ENCODE measurements around the gene ADD1. TPM values are rescaled to one million over a fixed set of nuclear protein-coding genes. Genes with fewer than 3 reads are reported as not detected.
"Not testable (repeated sequence)": the region's sequence is repeated elsewhere in the genome, so short reads cannot be mapped to it uniquely, and the experiment has no call there.

Gene ADD1
- total RNA-seq, 1 donor from 2014 or later, result 235 TPM

DNA sequence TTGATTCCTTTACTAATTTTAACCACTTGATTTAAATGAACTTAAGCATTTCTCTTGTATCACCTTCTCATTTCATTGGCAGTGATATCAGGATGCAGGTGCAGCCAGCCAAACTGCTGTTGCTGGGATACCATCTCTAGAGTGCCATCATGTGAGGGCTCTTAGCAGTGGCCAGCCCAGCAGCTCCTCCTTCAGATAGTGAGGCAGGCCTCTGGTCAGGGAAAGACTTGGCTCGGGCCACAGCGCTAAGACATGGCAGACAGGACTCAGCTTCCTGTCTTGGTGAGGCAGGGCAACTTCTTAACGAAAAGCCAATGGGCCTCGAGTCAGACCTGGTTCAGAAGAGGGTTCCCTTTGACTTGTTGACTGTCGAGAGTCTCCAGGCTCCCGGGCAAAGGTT is 69.5 kb downstream of the ADD1 start:
- DNase-seq (ENCODE audit: extremely low spot score, unreplicated experiment), result no peak
- Mint-ChIP-seq H3K27ac (peak overlapping the region; percentile 70), H3K4me3 (no peak overlapping the region), H3K27me3 (no peaks in the 10 kb centered on the region), H3K4me1 (ENCODE audit: unreplicated experiment) (peaks cover under 1% of the 10 kb centered on the region), H3K36me3 (peaks cover 32% of the 10 kb centered on the region), H3K9me3 (peaks cover 5% of the 10 kb centered on the region)
- TF ChIP-seq, protein P1, sequence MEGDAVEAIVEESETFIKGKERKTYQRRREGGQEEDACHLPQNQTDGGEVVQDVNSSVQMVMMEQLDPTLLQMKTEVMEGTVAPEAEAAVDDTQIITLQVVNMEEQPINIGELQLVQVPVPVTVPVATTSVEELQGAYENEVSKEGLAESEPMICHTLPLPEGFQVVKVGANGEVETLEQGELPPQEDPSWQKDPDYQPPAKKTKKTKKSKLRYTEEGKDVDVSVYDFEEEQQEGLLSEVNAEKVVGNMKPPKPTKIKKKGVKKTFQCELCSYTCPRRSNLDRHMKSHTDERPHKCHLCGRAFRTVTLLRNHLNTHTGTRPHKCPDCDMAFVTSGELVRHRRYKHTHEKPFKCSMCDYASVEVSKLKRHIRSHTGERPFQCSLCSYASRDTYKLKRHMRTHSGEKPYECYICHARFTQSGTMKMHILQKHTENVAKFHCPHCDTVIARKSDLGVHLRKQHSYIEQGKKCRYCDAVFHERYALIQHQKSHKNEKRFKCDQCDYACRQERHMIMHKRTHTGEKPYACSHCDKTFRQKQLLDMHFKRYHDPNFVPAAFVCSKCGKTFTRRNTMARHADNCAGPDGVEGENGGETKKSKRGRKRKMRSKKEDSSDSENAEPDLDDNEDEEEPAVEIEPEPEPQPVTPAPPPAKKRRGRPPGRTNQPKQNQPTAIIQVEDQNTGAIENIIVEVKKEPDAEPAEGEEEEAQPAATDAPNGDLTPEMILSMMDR (conservative IDR thresholded peaks at IDR 0.05), result no peak

DNA sequence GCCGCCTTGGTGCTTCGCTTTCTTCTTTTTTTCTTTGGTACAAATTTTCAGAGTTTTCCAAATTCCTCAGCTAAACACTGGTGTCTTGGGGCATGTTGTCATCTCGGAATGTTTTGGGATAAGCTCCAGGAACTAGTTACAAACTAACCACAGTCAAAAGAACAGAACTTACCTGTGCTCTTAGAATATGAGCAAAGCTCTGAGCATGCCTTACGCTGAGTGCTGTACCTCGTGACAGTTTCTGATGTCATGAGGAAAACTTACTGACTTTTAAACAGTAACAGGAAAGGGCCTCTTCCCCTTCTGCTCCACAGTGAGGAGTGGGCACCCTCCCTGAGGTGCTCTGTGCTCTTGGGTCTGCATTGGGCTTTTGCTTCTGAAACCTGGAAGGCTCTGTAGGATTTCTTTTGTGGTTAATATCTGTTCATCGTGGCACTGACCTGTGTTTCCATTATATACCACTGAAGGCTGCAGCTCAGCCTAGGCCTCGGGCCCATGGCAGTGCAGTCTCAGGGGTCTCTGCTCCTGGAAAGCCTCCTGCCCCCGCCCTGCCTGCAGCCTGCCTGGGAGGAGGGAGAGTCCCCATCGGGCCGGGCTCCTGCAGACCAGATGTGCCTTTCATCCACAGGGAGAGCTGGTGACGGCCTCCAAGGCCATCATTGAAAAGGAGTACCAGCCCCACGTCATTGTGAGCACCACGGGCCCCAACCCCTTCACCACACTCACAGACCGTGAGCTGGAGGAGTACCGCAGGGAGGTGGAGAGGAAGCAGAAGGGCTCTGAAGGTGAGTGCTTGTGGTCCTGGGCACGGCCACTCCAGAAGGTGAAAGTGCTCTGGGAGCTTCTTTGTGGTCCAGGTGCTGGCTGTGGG is 70.8 kb downstream of the ADD1 start:
- H3K9me3 Mint-ChIP-seq, result peaks cover 6% of the 10 kb centered on the region
- H3K4me1 Mint-ChIP-seq (ENCODE audit: unreplicated experiment), result no peaks in the 10 kb centered on the region

DNA sequence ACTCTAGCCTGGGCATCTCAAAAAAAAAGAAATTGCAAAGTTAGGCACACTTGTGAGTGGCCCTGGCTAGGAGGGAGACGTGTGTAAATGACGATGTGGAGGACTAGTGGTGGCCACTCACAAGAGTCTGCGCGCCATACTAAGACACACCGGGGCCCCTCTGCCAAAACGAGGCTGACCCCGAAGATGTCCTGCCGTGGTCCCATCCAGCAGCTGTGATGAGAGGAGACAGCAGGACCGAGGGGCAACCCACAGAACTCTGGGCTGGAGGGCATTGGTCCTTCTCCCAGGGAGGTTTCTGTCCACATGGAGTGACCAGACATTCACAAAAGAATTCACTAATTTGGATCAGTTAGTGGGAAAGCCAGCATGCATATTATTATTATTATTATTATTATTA is 72.1 kb downstream of the ADD1 start:
- Mint-ChIP-seq H3K36me3 (peaks cover 52% of the 10 kb centered on the region), H3K4me1 (ENCODE audit: unreplicated experiment) (no peaks in the 10 kb centered on the region), H3K9me3 (peaks cover 6% of the 10 kb centered on the region), H3K4me3 (no peak overlapping the region), H3K27me3 (no peaks in the 10 kb centered on the region), H3K27ac (no peak overlapping the region)
- TF ChIP-seq, protein P1 (conservative IDR thresholded peaks at IDR 0.05), result no peak
- no peak for DNase-seq (ENCODE audit: extremely low spot score, unreplicated experiment)

More for the DNA sequence above, 70.8 kb downstream of the ADD1 start:
- DNase-seq (ENCODE audit: extremely low spot score, unreplicated experiment), result no peak
- TF ChIP-seq, protein P1 (conservative IDR thresholded peaks at IDR 0.05), result no peak
- peak overlapping the region; percentile 69 for H3K27ac Mint-ChIP-seq
- no peak overlapping the region for H3K4me3 Mint-ChIP-seq
- H3K27me3 Mint-ChIP-seq, result no peaks in the 10 kb centered on the region
- peaks cover 42% of the 10 kb centered on the region for H3K36me3 Mint-ChIP-seq

DNA sequence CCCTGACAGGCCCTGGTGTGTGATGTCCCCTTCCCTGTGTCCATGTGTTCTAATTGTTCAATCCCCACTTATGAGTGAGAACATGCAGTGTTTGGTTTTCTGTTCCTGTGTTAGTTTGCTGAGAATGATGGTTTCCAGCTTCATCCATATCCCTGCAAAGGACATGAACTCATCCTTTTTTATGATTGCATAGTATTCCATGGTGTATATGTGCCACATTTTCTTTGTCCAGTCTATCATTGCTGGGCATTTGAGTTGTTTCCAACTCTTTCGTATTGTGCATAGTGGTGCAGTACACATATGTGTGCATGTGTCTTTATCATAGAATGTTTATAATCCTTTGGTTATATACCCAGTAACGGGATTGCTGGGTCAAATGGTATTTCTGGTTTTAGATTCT is 73.1 kb downstream of the ADD1 start:
- H3K4me3 Mint-ChIP-seq; H3K4me1 Mint-ChIP-seq (ENCODE audit: unreplicated experiment); H3K9me3 Mint-ChIP-seq; H3K27me3 Mint-ChIP-seq; DNase-seq (ENCODE audit: extremely low spot score, unreplicated experiment): not testable (repeated sequence)
- Mint-ChIP-seq H3K27ac (peak overlapping the region; percentile 65), H3K36me3 (peaks cover 58% of the 10 kb centered on the region)

DNA sequence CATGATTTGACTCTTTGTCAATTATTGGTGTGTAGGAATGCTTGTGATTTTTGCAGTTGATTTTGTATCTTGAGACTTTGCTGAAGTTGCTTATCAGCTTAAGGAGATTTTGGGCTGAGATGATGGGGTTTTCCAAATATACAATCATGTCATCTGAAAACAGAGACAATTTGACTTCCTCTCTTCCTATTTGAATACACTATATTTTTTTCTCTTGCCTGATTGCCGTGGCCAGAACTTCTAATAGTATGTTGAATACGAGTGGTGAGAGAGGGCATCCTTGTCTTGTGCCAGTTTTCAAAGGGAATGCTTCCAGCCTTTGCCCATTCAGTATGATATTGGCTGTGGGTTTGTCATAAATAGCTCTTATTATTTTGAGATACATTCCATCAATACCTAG is 74.7 kb downstream of the ADD1 start:
- DNase-seq (ENCODE audit: extremely low spot score, unreplicated experiment); H3K9me3 Mint-ChIP-seq; H3K27me3 Mint-ChIP-seq; H3K4me3 Mint-ChIP-seq; H3K27ac Mint-ChIP-seq: not testable (repeated sequence)
- Mint-ChIP-seq H3K4me1 (ENCODE audit: unreplicated experiment) (peaks cover 12% of the 10 kb centered on the region), H3K36me3 (peaks cover 66% of the 10 kb centered on the region)

DNA sequence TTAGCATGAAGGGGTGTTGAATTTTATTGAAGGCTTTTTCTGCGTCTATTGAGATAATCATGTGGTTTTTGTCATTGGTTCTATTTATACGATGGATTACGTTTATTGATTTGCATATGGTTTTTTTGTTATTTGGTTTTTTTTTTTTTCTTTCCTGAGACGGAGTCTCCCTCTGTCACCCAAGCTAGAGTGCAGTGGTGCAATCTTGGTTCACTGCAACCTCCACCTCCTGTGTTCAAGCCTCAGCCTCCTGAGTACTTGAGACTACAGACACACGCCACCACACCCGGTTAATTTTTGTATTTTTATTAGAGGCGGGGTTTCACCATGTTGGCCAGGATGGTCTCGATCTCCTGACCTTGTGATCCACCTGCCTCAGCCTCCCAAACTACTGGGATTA is 75.1 kb downstream of the ADD1 start:
- peaks cover 16% of the 10 kb centered on the region for H3K4me1 Mint-ChIP-seq (ENCODE audit: unreplicated experiment)
- H3K9me3 Mint-ChIP-seq; H3K27me3 Mint-ChIP-seq; DNase-seq (ENCODE audit: extremely low spot score, unreplicated experiment); H3K4me3 Mint-ChIP-seq; H3K27ac Mint-ChIP-seq: not testable (repeated sequence)
- H3K36me3 Mint-ChIP-seq, result peaks cover 70% of the 10 kb centered on the region

DNA sequence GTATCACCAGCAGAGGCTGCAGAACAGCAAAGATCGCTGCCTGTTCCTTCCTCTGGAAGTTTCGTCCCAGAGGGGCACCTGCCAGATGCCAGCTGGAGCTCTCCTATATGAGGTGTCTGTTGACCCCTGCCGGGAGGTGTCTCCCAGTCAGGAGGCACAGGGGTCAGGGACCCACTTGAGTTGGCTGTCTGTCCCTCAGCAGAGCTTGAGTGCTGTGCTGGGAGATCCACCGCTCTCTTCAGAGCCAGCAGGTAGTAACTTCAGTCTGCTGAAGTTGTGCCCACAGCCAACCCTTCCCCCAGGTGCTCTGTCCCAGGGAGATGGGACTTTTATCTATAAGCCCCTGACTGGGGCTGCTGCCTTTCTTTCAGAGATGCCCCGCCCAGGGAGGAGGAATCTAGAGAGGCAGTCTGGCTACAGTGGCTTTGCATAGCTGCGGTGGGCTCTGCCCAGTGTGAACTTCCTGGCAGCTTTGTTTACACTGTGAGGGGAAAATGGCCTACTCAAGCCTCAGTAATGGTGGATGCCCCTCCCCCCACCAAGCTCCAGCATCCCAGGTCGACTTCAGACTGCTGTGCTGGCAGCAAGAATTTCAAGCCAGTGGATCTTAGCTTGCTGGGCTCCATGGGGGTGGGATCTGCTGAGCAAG is 78.9 kb downstream of the ADD1 start:
- H3K4me1 Mint-ChIP-seq (ENCODE audit: unreplicated experiment), result peaks cover 16% of the 10 kb centered on the region
- not testable (repeated sequence) for H3K9me3 Mint-ChIP-seq; H3K4me3 Mint-ChIP-seq; H3K27me3 Mint-ChIP-seq; DNase-seq (ENCODE audit: extremely low spot score, unreplicated experiment)
- H3K36me3 Mint-ChIP-seq, result peaks cover 53% of the 10 kb centered on the region
- peak overlapping the region; percentile 48 for H3K27ac Mint-ChIP-seq

Measured in type B pancreatic cell (in vitro differentiated cells).